Measurements from ENCODE around the gene RPL41.

The RPL41 gene

GRCh38 chr12:56127485-56127887 lies 11.1 kb downstream of the RPL41 start:
- Histone ChIP-seq H3F3A (ENCODE audit: insufficient read depth, low read length) (peaks cover 23% of the 10 kb centered on the region), H3K9me2 (replicated peaks; ENCODE audit: insufficient read depth, low read length) (no peaks in the 10 kb centered on the region), H3K9ac (ENCODE audit: low read length) (peak overlapping the region; percentile 56), H3K4me1 (ENCODE audit: low read length) (peaks cover 13% of the 10 kb centered on the region), H3K27me3 (replicated peaks; ENCODE audit: insufficient read depth, low read length) (no peaks in the 10 kb centered on the region), H3K27ac (ENCODE audit: low read length) (peak overlapping the region; percentile 90; the same call in 1 of the 2 replicates), H3K4me2 (ENCODE audit: low read depth, low read length) (peak overlapping the region; percentile 97), H3K4me3 (ENCODE audit: low read length) (peak overlapping the region; percentile 54), H2AFZ (ENCODE audit: low read length) (peak overlapping the region; percentile 13; the same call in 1 of the 2 replicates), H3K36me3 (replicated peaks; ENCODE audit: insufficient read depth, low read length) (0 out of 2 replicates have a peak, but pooled peaks cover 11% of the 10 kb centered on the region), H3K9me3 (replicated peaks; ENCODE audit: insufficient read depth, low read length) (no peaks in the 10 kb centered on the region), H4K20me1 (ENCODE audit: insufficient read depth, low read length) (no peaks in the 10 kb centered on the region), H3K79me2 (ENCODE audit: low read length) (peaks cover 32% of the 10 kb centered on the region)
- no peak for TF ChIP-seq EZH2phosphoT487 (IDR thresholded peaks at IDR 0.05; ENCODE audit: low read length)
- DNase-seq = no peak

DNA sequence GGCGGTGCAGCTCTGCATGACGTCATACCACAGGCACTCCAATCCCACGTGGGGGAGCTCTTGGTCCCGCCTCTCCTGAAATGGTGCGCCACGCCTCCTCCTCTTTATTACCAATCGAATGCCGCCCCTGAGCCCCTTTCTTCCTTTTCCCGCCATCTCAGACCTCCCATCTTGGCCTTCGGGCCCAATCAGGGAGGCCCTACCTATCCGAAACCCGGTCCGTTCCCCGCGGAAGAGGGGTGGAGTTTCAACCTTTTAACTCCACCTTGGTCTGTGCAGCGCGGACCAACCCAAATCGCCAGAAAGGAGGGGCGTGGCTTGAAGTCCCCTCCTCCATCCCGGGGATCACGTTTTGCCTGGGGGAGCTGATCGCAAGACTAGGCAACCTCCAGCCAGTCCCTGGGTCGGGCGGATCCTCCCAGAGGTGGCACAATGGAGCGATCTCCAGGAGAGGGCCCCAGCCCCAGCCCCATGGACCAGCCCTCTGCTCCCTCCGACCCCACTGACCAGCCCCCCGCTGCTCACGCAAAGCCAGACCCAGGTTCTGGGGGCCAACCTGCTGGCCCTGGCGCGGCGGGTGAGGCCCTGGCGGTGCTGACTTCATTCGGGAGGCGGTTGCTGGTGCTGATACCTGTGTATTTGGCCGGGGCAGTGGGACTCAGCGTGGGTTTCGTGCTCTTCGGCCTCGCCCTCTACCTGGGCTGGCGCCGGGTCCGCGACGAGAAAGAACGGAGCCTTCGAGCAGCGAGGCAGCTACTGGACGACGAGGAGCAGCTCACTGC lies 11.6 kb downstream of the RPL41 start, which contains the start of gene ESYT1:
Gene ESYT1, plus strand, starts transcription at position 380 of the 782 bp plus-strand sequence. Its CDS starts 53 bp downstream, at position 433.
- peak within 1 kb of the TSS; percentile 97 for H3K4me2 ChIP-seq (ENCODE audit: low read depth, low read length)
- no peaks in the 10 kb centered on the region for H4K20me1 ChIP-seq (ENCODE audit: insufficient read depth, low read length)
- H3K4me1 ChIP-seq (ENCODE audit: low read length) = peaks cover 13% of the 10 kb centered on the region
- no peaks in the 10 kb centered on the region for H3K27me3 ChIP-seq (replicated peaks; ENCODE audit: insufficient read depth, low read length)
- H3K9ac ChIP-seq (ENCODE audit: low read length) = peak within 1 kb of the TSS; percentile 83
- DNase-seq = peak; percentile 99
- no peaks in the 10 kb centered on the region for H3K9me2 ChIP-seq (replicated peaks; ENCODE audit: insufficient read depth, low read length)
- H3K4me3 ChIP-seq (ENCODE audit: low read length) = peak within 1 kb of the TSS; percentile 93
- TF ChIP-seq, protein P1, sequence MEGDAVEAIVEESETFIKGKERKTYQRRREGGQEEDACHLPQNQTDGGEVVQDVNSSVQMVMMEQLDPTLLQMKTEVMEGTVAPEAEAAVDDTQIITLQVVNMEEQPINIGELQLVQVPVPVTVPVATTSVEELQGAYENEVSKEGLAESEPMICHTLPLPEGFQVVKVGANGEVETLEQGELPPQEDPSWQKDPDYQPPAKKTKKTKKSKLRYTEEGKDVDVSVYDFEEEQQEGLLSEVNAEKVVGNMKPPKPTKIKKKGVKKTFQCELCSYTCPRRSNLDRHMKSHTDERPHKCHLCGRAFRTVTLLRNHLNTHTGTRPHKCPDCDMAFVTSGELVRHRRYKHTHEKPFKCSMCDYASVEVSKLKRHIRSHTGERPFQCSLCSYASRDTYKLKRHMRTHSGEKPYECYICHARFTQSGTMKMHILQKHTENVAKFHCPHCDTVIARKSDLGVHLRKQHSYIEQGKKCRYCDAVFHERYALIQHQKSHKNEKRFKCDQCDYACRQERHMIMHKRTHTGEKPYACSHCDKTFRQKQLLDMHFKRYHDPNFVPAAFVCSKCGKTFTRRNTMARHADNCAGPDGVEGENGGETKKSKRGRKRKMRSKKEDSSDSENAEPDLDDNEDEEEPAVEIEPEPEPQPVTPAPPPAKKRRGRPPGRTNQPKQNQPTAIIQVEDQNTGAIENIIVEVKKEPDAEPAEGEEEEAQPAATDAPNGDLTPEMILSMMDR (IDR thresholded peaks at IDR 0.05; ENCODE audit: low read length) = no peak
- TF ChIP-seq EZH2 (optimal IDR thresholded peaks at IDR 0.05; ENCODE audit: low read depth, low read length) = no peak
- H3K79me2 ChIP-seq (ENCODE audit: low read length) = peaks cover 32% of the 10 kb centered on the region
- 0 out of 2 replicates have a peak, but pooled peaks cover 11% of the 10 kb centered on the region for H3K36me3 ChIP-seq (replicated peaks; ENCODE audit: insufficient read depth, low read length)
- H3K27ac ChIP-seq (ENCODE audit: low read length) = peak within 1 kb of the TSS; percentile 90
- H2AFZ ChIP-seq (ENCODE audit: low read length) = peak within 1 kb of the TSS; percentile 72
- peaks cover 23% of the 10 kb centered on the region for H3F3A ChIP-seq (ENCODE audit: insufficient read depth, low read length)
- no peaks in the 10 kb centered on the region for H3K9me3 ChIP-seq (replicated peaks; ENCODE audit: insufficient read depth, low read length)

GRCh38 chr12:56128670-56129205 lies 12.3 kb downstream of the RPL41 start:
- Histone ChIP-seq H3K4me2 (ENCODE audit: low read depth, low read length) (peak overlapping the region; percentile 94), H3K27me3 (replicated peaks; ENCODE audit: insufficient read depth, low read length) (no peaks in the 10 kb centered on the region), H3K9me3 (replicated peaks; ENCODE audit: insufficient read depth, low read length) (no peaks in the 10 kb centered on the region), H3K9ac (ENCODE audit: low read length) (peak overlapping the region; percentile 83), H3K4me1 (ENCODE audit: low read length) (peaks cover 13% of the 10 kb centered on the region), H2AFZ (ENCODE audit: low read length) (peak overlapping the region; percentile 72), H3K9me2 (replicated peaks; ENCODE audit: insufficient read depth, low read length) (no peaks in the 10 kb centered on the region), H4K20me1 (ENCODE audit: insufficient read depth, low read length) (no peaks in the 10 kb centered on the region), H3K27ac (ENCODE audit: low read length) (peak overlapping the region; percentile 54; the same call in 1 of the 2 replicates), H3K36me3 (replicated peaks; ENCODE audit: insufficient read depth, low read length) (0 out of 2 replicates have a peak, but pooled peaks cover 11% of the 10 kb centered on the region), H3K79me2 (ENCODE audit: low read length) (peaks cover 32% of the 10 kb centered on the region), H3F3A (ENCODE audit: insufficient read depth, low read length) (peaks cover 23% of the 10 kb centered on the region), H3K4me3 (ENCODE audit: low read length) (peak overlapping the region; percentile 93)
- no peak for DNase-seq
- TF ChIP-seq EZH2phosphoT487 (IDR thresholded peaks at IDR 0.05; ENCODE audit: low read length) (no peak), EZH2 (optimal IDR thresholded peaks at IDR 0.05; ENCODE audit: low read depth, low read length) (no peak)
- TF ChIP-seq, protein P1 (IDR thresholded peaks at IDR 0.05; ENCODE audit: low read length) = no peak
